NAMALWA (cell line): ENCODE results near the gene RNF138.
"Not testable (repeated sequence)": the region's sequence is repeated elsewhere in the genome, so short reads cannot be mapped to it uniquely, and the experiment has no call there.

Experiments used
- DNase-seq: peaks from one replicate; pipeline ENCODE4 v3.0.0-alpha.2; 2015; ENCODE audit warnings: low spot score

RNF138 gene

GRCh38 chr18:32173654-32174053 lies 82.0 kb downstream of the RNF138 start:
- no peak for DNase-seq

DNA sequence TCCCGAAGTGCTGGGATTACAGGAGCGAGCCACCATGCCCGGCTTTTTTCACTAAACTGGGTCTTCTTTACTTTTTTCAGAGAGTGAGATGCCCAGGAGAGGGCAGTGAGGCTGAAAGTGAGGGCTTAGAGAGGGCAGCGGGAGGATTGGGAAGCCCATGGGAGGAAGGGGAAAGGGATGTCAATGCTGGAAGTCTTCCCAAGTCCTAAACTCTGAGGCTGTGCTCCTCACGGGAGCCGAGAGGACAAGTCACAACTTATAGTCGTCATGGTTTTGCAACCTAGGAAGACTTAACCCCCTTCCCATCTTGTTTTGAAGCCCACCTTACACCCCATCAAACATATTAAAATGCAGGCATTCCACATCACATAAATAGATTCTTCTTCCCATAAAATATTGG lies 83.0 kb downstream of the RNF138 start:
- no peak for DNase-seq

DNA sequence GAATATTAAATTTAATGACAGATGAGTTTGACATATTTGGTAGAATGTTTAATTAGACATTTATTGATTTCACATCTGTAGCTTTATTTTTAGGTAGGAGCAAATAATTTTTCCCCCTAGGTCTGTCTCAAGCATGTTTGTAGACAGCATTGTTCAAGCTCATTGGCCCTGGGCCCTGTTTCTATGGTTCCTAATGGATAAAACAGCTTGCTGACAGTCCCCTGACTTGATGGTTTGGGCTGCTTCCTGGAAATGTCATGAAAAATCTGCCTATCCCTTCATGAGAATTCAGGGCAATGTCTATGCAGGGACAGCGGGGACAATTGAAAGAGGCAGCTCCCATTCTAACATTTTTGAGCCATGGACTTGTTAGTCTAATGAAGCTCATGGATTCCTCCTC lies 83.6 kb downstream of the RNF138 start:
- DNase-seq, result no peak

GRCh38 chr18:32176745-32177144 lies 85.1 kb downstream of the RNF138 start:
- not testable (repeated sequence) for DNase-seq

DNA sequence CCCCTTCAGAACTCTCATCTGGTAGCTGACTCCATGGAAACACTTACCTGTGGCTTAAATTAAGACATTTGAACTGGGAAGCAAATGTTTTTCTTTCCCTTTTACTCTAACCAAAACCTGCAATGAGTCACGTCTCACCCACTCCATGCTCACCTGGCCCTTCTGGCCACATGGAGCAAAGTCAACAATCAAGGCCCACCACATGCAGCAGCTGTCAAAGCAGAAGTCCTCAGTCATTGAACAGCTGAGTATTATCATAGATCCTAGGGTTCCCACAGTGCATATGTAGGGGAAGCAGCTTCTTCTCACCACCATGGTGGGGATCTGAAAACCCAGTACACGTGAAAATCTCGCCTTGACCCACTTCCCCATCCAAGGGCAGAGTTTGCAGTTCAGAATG lies 85.9 kb downstream of the RNF138 start:
- no peak for DNase-seq
